Measurements from ENCODE around the gene MYO3B. TPM values are rescaled to one million over a fixed set of nuclear protein-coding genes. Genes with fewer than 3 reads are reported as not detected.
"Not testable (repeated sequence)": the region's sequence is repeated elsewhere in the genome, so short reads cannot be mapped to it uniquely, and the experiment has no call there.

Gene MYO3B
- total RNA-seq, 3 donors from 2014 or later (not counting 1 experiment from before 2014, with no cell fraction given) = 0.68 to 0.88 (median 0.75) TPM

GRCh38 chr2:170635094-170635493 is 457.1 kb downstream of the MYO3B start:
- not testable (repeated sequence) for H3K36me3 Mint-ChIP-seq; DNase-seq; H3K27me3 Mint-ChIP-seq (ENCODE audit: low read depth in 2 of 2); H3K27ac Mint-ChIP-seq; H3K9me3 ChIP-seq (ENCODE audit: control insufficient read depth, insufficient read depth, low read length); H3K4me3 Mint-ChIP-seq; H3K4me1 Mint-ChIP-seq; ATAC-seq; H3K4me3 ChIP-seq (ENCODE audit: low read length); H3K4me1 ChIP-seq (ENCODE audit: control insufficient read depth, insufficient read depth, low read length); H3K27me3 ChIP-seq (ENCODE audit: control insufficient read depth, insufficient read depth, low read length); H3K36me3 ChIP-seq (ENCODE audit: control insufficient read depth, insufficient read depth, low read length); H3K27ac ChIP-seq (ENCODE audit: low read length); H3K9me3 Mint-ChIP-seq
- WGBS (ENCODE audit: insufficient coverage) = 95% methylated on average over 2 of the region's 4 CpGs
- intact Hi-C loops (cut with micrococcal nuclease) = loop anchor here (5.0 kb wide), 1 partner anchor 398 kb away; no protein-coding TSS in a partner anchor

- H3K4me1 Mint-ChIP-seq = no peaks in the 10 kb centered on the region
- H3K36me3 ChIP-seq (ENCODE audit: control insufficient read depth, insufficient read depth, low read length) = no peaks in the 10 kb centered on the region
- H3K4me1 ChIP-seq (ENCODE audit: control insufficient read depth, insufficient read depth, low read length) = no peaks in the 10 kb centered on the region
- no peak overlapping the region for H3K4me3 ChIP-seq (ENCODE audit: low read length)
- H3K36me3 Mint-ChIP-seq = no peaks in the 10 kb centered on the region
- H3K27ac ChIP-seq (ENCODE audit: low read length) = no peak overlapping the region
- DNase-seq = no peak
- H3K9me3 ChIP-seq (ENCODE audit: control insufficient read depth, insufficient read depth, low read length) = no peaks in the 10 kb centered on the region
- intact Hi-C loops (cut with micrococcal nuclease) = loop anchor here (5.0 kb wide), 1 partner anchor 402 kb away; no protein-coding TSS in a partner anchor
- peaks cover 0 to 6% of the 10 kb centered on the region in 2 donors for H3K27me3 Mint-ChIP-seq (ENCODE audit: low read depth in 2 of 2)
- WGBS (ENCODE audit: insufficient coverage) = 97% methylated on average over 3 of the region's 3 CpGs
- H3K4me3 Mint-ChIP-seq = no peak overlapping the region
- TF ChIP-seq CTCF (IDR thresholded peaks at IDR 0.05) = no peak
- no peak overlapping the region for H3K27ac Mint-ChIP-seq
- H3K9me3 Mint-ChIP-seq = no peaks in the 10 kb centered on the region
- no peak for ATAC-seq
- H3K27me3 ChIP-seq (ENCODE audit: control insufficient read depth, insufficient read depth, low read length) = no peaks in the 10 kb centered on the region
Measured at GRCh38 chr2:170639635-170640034, 461.7 kb downstream of the MYO3B start.

- Histone ChIP-seq H3K27ac (ENCODE audit: low read length) (no peak overlapping the region), H3K36me3 (ENCODE audit: control insufficient read depth, insufficient read depth, low read length) (no peaks in the 10 kb centered on the region), H3K4me1 (ENCODE audit: control insufficient read depth, insufficient read depth, low read length) (no peaks in the 10 kb centered on the region), H3K27me3 (ENCODE audit: control insufficient read depth, insufficient read depth, low read length) (no peaks in the 10 kb centered on the region), H3K4me3 (ENCODE audit: low read length) (no peak overlapping the region), H3K9me3 (ENCODE audit: control insufficient read depth, insufficient read depth, low read length) (no peaks in the 10 kb centered on the region)
- DNase-seq (no peak), ATAC-seq (no peak)
- Mint-ChIP-seq H3K4me1 (no peaks in the 10 kb centered on the region), H3K27me3 (ENCODE audit: low read depth in 2 of 2) (peaks cover 0 to 6% of the 10 kb centered on the region in 2 donors), H3K27ac (no peak overlapping the region), H3K4me3 (no peak overlapping the region), H3K9me3 (no peaks in the 10 kb centered on the region), H3K36me3 (no peaks in the 10 kb centered on the region)
- intact Hi-C loops (cut with micrococcal nuclease) = no loop called here
- TF ChIP-seq CTCF (IDR thresholded peaks at IDR 0.05) = no peak
- WGBS (ENCODE audit: insufficient coverage) = 89% methylated on average over 2 of the region's 4 CpGs
Measured at GRCh38 chr2:170641961-170642360, 464.0 kb downstream of the MYO3B start.

- intact Hi-C loops (cut with micrococcal nuclease) = no loop called here
- WGBS (ENCODE audit: insufficient coverage) = 65% methylated on average over 2 of the region's 2 CpGs
- TF ChIP-seq CTCF (IDR thresholded peaks at IDR 0.05) = no peak
- Histone ChIP-seq H3K27ac (ENCODE audit: low read length) (no peak overlapping the region), H3K4me3 (ENCODE audit: low read length) (no peak overlapping the region), H3K4me1 (ENCODE audit: control insufficient read depth, insufficient read depth, low read length) (no peaks in the 10 kb centered on the region), H3K36me3 (ENCODE audit: control insufficient read depth, insufficient read depth, low read length) (no peaks in the 10 kb centered on the region), H3K9me3 (ENCODE audit: control insufficient read depth, insufficient read depth, low read length) (no peaks in the 10 kb centered on the region), H3K27me3 (ENCODE audit: control insufficient read depth, insufficient read depth, low read length) (no peaks in the 10 kb centered on the region)
- Mint-ChIP-seq H3K9me3 (no peaks in the 10 kb centered on the region), H3K27ac (no peak overlapping the region), H3K36me3 (no peaks in the 10 kb centered on the region), H3K4me3 (no peak overlapping the region), H3K4me1 (no peaks in the 10 kb centered on the region), H3K27me3 (ENCODE audit: low read depth in 2 of 2) (peaks cover 0 to 6% of the 10 kb centered on the region in 2 donors)
- DNase-seq (no peak), ATAC-seq (no peak)
Measured at GRCh38 chr2:170643346-170643745, 465.4 kb downstream of the MYO3B start.
